GM18867 (cell line): ENCODE measurements around the gene IFRD2.
"Not testable (repeated sequence)": the region's sequence is repeated elsewhere in the genome, so short reads cannot be mapped to it uniquely, and the experiment has no call there.

Experiments used
- ATAC-seq: cut with Tn5 transposase; IDR thresholded peaks from one replicate; pipeline ENCODE4 v1.9.1; 2021; ENCODE audit warnings: mild to moderate bottlenecking, moderate library complexity; ENCODE audit not compliant: unreplicated experiment

The IFRD2 gene

GRCh38 chr3:50325113-50325480, 32.9 kb upstream of the IFRD2 start:
- no peak for ATAC-seq

- no peak for ATAC-seq
These were observed 32.3 kb upstream of the IFRD2 start for GRCh38 chr3:50324351-50325112.

- ATAC-seq: no peak
These were observed 31.5 kb upstream of the IFRD2 start for GRCh38 chr3:50323614-50324199.

GRCh38 chr3:50323092-50323600, 30.9 kb upstream of the IFRD2 start:
- ATAC-seq: no peak

GRCh38 chr3:50322386-50323091, 30.3 kb upstream of the IFRD2 start, which contains the start of gene HYAL2:
HYAL2 (minus strand) TSS chr3:50322745; CDS start chr3:50320489, 2,256 bp downstream.
- no peak for ATAC-seq

- no peak for ATAC-seq
These were observed 29.8 kb upstream of the IFRD2 start for GRCh38 chr3:50322115-50322385.

GRCh38 chr3:50321336-50322114, 29.3 kb upstream of the IFRD2 start:
- ATAC-seq: peak; percentile 78

- ATAC-seq: peak; percentile 50
These were observed 28.7 kb upstream of the IFRD2 start for GRCh38 chr3:50320853-50321335.

- no peak for ATAC-seq
These were observed 27.8 kb upstream of the IFRD2 start for GRCh38 chr3:50319894-50320625.

GRCh38 chr3:50319181-50319893, 27.1 kb upstream of the IFRD2 start:
- ATAC-seq: no peak

- ATAC-seq: no peak
These were observed 26.4 kb upstream of the IFRD2 start for GRCh38 chr3:50318615-50319014.

GRCh38 chr3:50318163-50318562, 25.9 kb upstream of the IFRD2 start:
- no peak for ATAC-seq

- no peak for ATAC-seq
These were observed 25.1 kb upstream of the IFRD2 start for GRCh38 chr3:50317300-50317699.

GRCh38 chr3:50316657-50317242, 24.5 kb upstream of the IFRD2 start:
- ATAC-seq: no peak

- no peak for ATAC-seq
These were observed 22.6 kb upstream of the IFRD2 start for GRCh38 chr3:50314816-50315215.

- ATAC-seq: no peak
These were observed 22.1 kb upstream of the IFRD2 start for GRCh38 chr3:50314342-50314741.

- ATAC-seq: not testable (repeated sequence)
These were observed 19.8 kb upstream of the IFRD2 start for GRCh38 chr3:50312041-50312440.

GRCh38 chr3:50304601-50305000, 12.4 kb upstream of the IFRD2 start:
- no peak for ATAC-seq

GRCh38 chr3:50303013-50303815, 11.0 kb upstream of the IFRD2 start, which contains the start of gene HYAL1:
HYAL1 (minus strand) TSS chr3:50303574; CDS start chr3:50302956, 618 bp downstream.
- ATAC-seq: no peak
